Right renal pelvis (tissue), 4 donors: ENCODE results near the gene MEI4. TPM values are rescaled to one million over a fixed set of nuclear protein-coding genes. Genes with fewer than 3 reads are reported as not detected.

Experiments used
- DNase-seq, 4 donors: peaks; one replicate each; pipeline ENCODE4 v3.0.0-alpha.2; 2013; ENCODE audit warnings: low read depth in 4 of 4, low spot score in 3 of 4, missing footprints in 1 of 4
- polyA plus RNA-seq, 4 donors: library from polyadenylated mRNA; unstranded; fragments of 120-200 nt; gene quantifications; one replicate each; pipeline ENCODE4 v1.2.1, GENCODE V29; 2013; ENCODE audit not compliant: insufficient read length in 4 of 4

MEI4 gene
- polyA plus RNA-seq, 4 donors, result 1.6 to 2.7 (median 2.0) TPM

DNA sequence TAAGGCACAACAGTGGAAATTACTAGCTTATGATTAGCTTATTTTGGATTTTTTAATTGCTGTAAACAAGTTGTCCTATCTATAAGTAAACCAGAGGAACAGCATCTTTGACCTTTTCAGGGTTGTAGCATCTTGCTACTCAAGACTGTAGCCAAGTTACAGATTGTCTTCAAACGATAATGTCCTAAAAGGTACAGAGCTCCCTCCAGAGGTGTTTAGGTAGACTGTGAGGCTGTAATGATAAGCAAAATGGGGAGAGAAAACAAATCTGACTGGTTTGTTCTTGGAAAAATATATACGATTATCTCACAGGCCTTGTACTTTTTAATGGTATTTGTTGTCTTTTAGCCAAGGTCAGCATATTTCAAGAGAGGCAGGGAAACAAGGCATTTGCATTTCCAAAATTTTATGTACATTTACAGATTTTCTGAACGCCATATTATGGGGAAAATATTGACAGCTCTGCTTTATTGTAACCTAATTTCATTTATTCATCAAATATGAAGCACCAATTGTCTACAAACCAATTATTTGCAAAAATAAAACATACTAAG lies 273.4 kb downstream of the MEI4 start:
- DNase-seq, result no peak

DNA sequence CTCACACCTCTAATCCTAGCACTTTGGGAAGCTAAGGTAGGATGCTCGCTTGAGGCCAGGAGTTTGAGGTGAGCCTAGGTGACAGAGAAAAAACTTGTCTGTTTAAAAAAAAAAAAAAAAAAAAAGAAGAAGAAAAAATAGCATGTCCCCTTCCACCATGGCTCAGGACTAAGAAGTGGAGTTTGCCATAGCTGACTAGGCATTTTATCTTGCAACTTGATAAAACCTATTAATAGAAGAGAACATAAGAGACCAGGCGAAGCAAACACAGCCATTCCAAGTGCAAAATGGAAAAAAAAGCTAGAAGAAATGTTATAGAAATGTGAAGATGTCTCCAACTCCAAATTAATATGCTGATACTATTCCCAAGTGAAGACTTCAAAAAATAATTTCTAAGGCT lies 277.5 kb downstream of the MEI4 start:
- DNase-seq, result no peak

DNA sequence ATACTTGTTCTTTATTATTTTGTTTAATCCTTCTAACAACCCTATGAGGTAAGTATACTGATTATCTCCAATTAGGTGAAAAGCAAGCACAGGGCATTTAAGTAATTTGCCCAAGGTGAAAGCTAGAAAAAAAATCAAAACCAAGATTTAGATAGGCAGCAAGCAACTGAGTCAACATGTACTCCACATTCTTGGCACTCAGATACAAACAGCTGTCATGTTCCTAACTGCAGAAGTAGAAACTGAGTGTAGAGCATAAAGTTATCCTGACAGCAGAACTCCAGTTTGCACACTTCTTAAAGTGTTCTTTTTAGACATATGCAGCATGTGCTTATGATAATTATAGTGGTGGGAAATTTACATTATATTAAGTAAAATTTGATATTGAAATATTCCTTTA lies 278.1 kb downstream of the MEI4 start:
- DNase-seq, result no peak

DNA sequence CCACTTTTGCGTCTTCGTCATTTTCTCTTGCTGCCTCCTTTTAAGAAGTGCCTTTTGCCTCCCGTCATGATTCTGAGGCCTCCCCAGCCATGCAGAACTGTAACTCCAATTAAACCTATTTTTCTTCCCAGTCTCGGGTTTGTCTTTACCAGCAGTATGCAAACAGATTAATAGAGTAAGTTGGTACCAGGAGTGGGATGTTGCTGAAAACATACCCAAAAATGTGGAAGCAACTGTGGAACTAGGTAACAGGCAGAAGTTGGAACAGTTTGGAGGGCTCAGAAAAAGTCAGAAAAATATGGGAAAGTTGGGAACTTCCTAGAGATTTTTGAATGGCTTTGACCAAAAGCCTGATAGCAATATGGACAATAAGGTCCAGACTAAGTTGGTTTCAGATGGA lies 309.2 kb downstream of the MEI4 start:
- DNase-seq, result no peak

DNA sequence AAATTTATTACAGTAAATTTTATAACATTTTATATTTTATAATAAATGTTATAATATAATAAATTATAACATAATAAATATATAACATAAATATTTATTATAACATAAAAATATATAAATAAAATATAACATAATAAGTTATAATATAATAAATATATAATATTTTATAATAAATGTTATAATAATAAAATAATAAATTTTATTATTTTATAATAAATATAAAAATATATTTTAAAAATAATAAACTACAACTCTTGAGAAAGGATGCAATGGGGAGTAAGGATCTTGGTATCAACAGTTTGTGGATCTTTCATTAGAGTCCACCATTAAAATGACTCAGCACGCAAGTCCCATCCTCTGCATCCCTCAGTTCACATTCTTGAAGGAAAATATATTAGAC lies 312.6 kb downstream of the MEI4 start:
- no peak for DNase-seq

DNA sequence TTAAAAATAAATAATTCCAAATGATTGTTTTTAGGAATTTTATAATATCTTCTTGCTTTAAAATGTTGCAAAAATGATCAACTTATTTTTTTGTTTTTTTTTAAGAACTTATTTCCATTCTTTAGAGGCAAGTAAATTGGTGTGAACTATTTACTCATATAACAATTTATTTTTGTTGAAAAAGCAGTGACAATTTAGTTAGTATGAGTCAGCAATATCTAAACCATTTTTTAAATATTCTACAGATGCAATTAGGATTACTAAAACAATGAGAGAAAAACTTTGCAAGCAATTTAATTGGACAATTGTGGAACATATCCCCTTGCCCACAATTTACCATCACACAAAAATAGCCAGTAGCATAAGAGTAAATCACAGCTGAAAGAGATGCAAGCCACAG lies 319.5 kb downstream of the MEI4 start:
- DNase-seq, result no peak

Other genes with a start within 250 kb of the MEI4 start
- under 1 TPM; 0.39 to 0.69 (median 0.50) TPM for gene HTR1B, start 189.5 kb upstream of the MEI4 start, polyA plus RNA-seq